Epithelial cell of esophagus (primary cell): ENCODE results near the gene MYMX.

Experiments
- DNase-seq: peaks from one replicate; pipeline ENCODE4 v3.0.0; 2010; ENCODE audit warnings: low read depth
- H3K4me3 ChIP-seq: 2 replicates; pipeline ENCODE4 v1.5.1; 2011; ENCODE audit warnings: mild to moderate bottlenecking, low read length, control low read depth
- CTCF ChIP-seq: IDR thresholded peaks from 2 replicates; pipeline ENCODE4 v1.5.1; 2011; ENCODE audit warnings: low read depth, mild to moderate bottlenecking, low read length, control low read depth, inconsistent platforms; ENCODE audit not compliant: insufficient read depth; ENCODE audit errors: missing control alignments

Gene MYMX

GRCh38 chr6:44203955-44204354, 12.8 kb upstream of the MYMX start:
- no peak overlapping the region for H3K4me3 ChIP-seq
- no peak for DNase-seq
- TF ChIP-seq CTCF = no peak

GRCh38 chr6:44207966-44208365, 8.8 kb upstream of the MYMX start:
- H3K4me3 ChIP-seq = no peak overlapping the region
- no peak for DNase-seq
- no peak for TF ChIP-seq CTCF

GRCh38 chr6:44211284-44211683, 5.4 kb upstream of the MYMX start:
- TF ChIP-seq CTCF = no peak
- H3K4me3 ChIP-seq = no peak overlapping the region

GRCh38 chr6:44214307-44214706, 2.4 kb upstream of the MYMX start:
- DNase-seq = no peak
- no peak for TF ChIP-seq CTCF
- no peak overlapping the region for H3K4me3 ChIP-seq

More at GRCh38 chr6:44211284-44211683, 5.4 kb upstream of the MYMX start:
- DNase-seq = no peak

- TF ChIP-seq CTCF = no peak
- H3K4me3 ChIP-seq = no peak overlapping the region
- DNase-seq = peak; percentile 70
Observed at GRCh38 chr6:44217332-44218143, 812 bp downstream of the MYMX start.

GRCh38 chr6:44219053-44219814, 2.5 kb downstream of the MYMX start:
- TF ChIP-seq CTCF = no peak
- DNase-seq = no peak
- peak overlapping the region; percentile 8 for H3K4me3 ChIP-seq
